ENCODE measurements around the gene RBM8A.

The RBM8A gene

DNA sequence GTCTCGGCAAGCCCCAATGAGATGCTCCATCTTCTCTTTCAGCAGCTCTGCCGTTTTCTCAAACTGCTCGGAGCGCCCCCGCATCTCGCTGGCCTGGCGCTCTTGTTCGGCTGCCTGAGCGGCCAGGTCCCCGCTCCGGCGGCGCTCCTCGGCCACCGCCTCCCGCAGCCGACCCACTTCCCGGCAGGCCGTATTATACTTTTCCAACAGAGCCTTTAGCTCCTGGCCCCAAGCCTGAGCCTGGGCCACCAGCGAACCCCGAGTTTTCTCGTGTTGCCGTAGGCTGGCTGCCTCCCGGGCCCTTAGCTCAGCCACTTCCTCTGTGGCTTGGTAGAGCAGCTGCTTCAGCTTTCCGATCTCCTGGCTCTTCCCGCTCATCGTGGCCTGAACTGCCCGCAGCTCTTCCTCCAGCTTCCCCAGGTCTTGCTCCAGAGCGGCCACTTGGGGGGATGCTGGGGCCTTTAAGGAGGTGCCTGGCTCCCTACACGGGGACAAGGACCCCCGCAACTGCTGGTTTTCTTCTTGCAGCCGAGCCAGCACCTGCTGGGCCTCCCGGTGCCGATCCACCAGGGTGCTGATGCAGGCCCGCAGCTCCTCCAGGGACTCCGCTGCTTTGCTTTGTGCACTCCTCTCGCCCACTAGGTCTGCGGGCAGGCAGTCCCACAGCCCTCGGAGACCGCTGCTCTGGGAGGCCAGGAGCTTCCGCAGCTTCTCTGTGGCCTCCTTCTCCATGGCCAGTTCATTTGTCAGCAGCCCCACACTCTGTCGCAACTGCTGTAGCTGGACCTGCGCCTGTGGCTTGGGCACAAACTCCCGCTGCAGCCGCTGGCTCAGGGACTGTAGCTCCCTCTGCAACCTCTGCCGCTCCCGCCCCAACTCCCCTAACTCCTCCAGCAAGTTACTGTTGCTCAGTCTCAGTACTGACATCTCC is 55.0 kb downstream of the RBM8A start:
- peak; percentile 58 to 74 for DNase-seq

Data from inflammatory macrophage (primary cell).